Liver (tissue), 9 donors: Measurements from ENCODE around the gene CX3CL1. TPM values are rescaled to one million over a fixed set of nuclear protein-coding genes. Genes with fewer than 3 reads are reported as not detected.

Experiments used
- DNase-seq: peaks from one replicate; pipeline ENCODE4 v3.0.0-alpha.2; 2017; ENCODE audit warnings: low spot score
- H3K27ac ChIP-seq, 2 donors: one replicate each; pipeline ENCODE4 v1.7.0; 2013; ENCODE audit warnings: inconsistent platforms in 2 of 2, low read length in 2 of 2, control low read depth in 1 of 2, low read depth in 1 of 2, mild to moderate bottlenecking in 1 of 2
- H3K27me3 ChIP-seq, 4 donors: one replicate each; pipeline versions ENCODE4 v1.6.1 to v1.7.0; 2013; ENCODE audit warnings: low read length in 3 of 4, inconsistent platforms in 1 of 4, mild to moderate bottlenecking in 1 of 4, moderate library complexity in 1 of 4; ENCODE audit not compliant: control insufficient read depth in 4 of 4, insufficient read depth in 4 of 4
- H3K36me3 ChIP-seq, 4 donors: one replicate each; pipeline versions ENCODE4 v1.6.1 to v1.7.0; 2013; ENCODE audit warnings: low read length in 3 of 4, mild to moderate bottlenecking in 3 of 4, low read depth in 1 of 4, moderate library complexity in 1 of 4; ENCODE audit not compliant: control insufficient read depth in 4 of 4, insufficient read depth in 3 of 4
- H3K4me1 ChIP-seq, 4 donors: one replicate each; pipeline versions ENCODE4 v1.6.1 to v1.7.0; 2013; ENCODE audit warnings: low read length in 3 of 4, mild to moderate bottlenecking in 3 of 4, moderate library complexity in 1 of 4; ENCODE audit not compliant: control insufficient read depth in 4 of 4, insufficient read depth in 4 of 4
- H3K4me3 ChIP-seq, 3 donors: one replicate each; pipeline versions ENCODE4 v1.6.1 to v1.7.0; 2013; ENCODE audit warnings: low read length in 3 of 3, control low read depth in 1 of 3, low read depth in 1 of 3, mild to moderate bottlenecking in 1 of 3
- H3K9ac ChIP-seq, 2 donors: one replicate each; pipeline ENCODE4 v1.7.0; 2013; ENCODE audit warnings: low read length in 2 of 2, mild to moderate bottlenecking in 2 of 2, moderate library complexity in 2 of 2, control low read depth in 1 of 2, low read depth in 1 of 2
- H3K9me3 ChIP-seq, 4 donors: one replicate each; pipeline versions ENCODE4 v1.6.1 to v1.7.0; 2013; ENCODE audit warnings: low read length in 3 of 4; ENCODE audit not compliant: control insufficient read depth in 4 of 4
- ATF3 ChIP-seq: IDR thresholded peaks from 2 replicates; pipeline ENCODE4 v1.6.1; 2016; ENCODE audit warnings: antibody characterized with exemption
- CTCF ChIP-seq: fragments of 150-350 bp; IDR thresholded peaks from 2 replicates; pipeline ENCODE4 v1.5.1; 2017; ENCODE audit warnings: improper control_type of control experiment, low read depth, low read length; ENCODE audit not compliant: missing input control
- EGR1 ChIP-seq, 2 donors: IDR thresholded peaks; 2 replicates each; pipeline ENCODE4 v1.6.1; 2016 to 2018; ENCODE audit warnings: antibody characterized with exemption in 2 of 2, low read depth in 2 of 2
- FOXA1 ChIP-seq: IDR thresholded peaks from 2 replicates; pipeline ENCODE4 v1.6.1; 2016; ENCODE audit warnings: antibody characterized with exemption
- FOXA2 ChIP-seq: IDR thresholded peaks from 2 replicates; pipeline ENCODE4 v1.6.1; 2016; ENCODE audit warnings: antibody characterized with exemption
- GABPA ChIP-seq, 2 donors: IDR thresholded peaks in 1 of 2; conservative IDR thresholded peaks in 1 of 2; 2 replicates each; pipeline ENCODE4 v1.6.1; 2016; ENCODE audit warnings: antibody characterized with exemption in 2 of 2, mild to moderate bottlenecking in 1 of 2, moderate library complexity in 1 of 2
- HNF4G ChIP-seq: IDR thresholded peaks from 2 replicates; pipeline ENCODE4 v1.6.1; 2016; ENCODE audit warnings: antibody characterized with exemption
- MAX ChIP-seq: IDR thresholded peaks from 2 replicates; pipeline ENCODE4 v1.6.1; 2016; ENCODE audit warnings: antibody characterized with exemption
- NR2F2 ChIP-seq: IDR thresholded peaks from 2 replicates; pipeline ENCODE4 v1.6.1; 2016; ENCODE audit warnings: antibody characterized with exemption
- REST ChIP-seq: IDR thresholded peaks from 2 replicates; pipeline ENCODE4 v1.6.1; 2016; ENCODE audit warnings: antibody characterized with exemption, mild to moderate bottlenecking
- RXRA ChIP-seq, 2 donors: IDR thresholded peaks; 2 replicates each; pipeline ENCODE4 v1.6.1; 2017 to 2018; ENCODE audit warnings: antibody characterized with exemption in 2 of 2, mild to moderate bottlenecking in 1 of 2
- SP1 ChIP-seq: IDR thresholded peaks from 2 replicates; pipeline ENCODE4 v1.6.1; 2018; ENCODE audit warnings: antibody characterized with exemption, mild to moderate bottlenecking
- TAF1 ChIP-seq: conservative IDR thresholded peaks from 2 replicates; pipeline ENCODE4 v1.6.1; 2016; ENCODE audit warnings: antibody characterized with exemption, mild to moderate bottlenecking
- YY1 ChIP-seq: IDR thresholded peaks from 2 replicates; pipeline ENCODE4 v1.6.1; 2016; ENCODE audit warnings: antibody characterized with exemption, mild to moderate bottlenecking
- ZBTB33 ChIP-seq: IDR thresholded peaks from 2 replicates; pipeline ENCODE4 v1.6.1; 2016; ENCODE audit warnings: antibody characterized with exemption
- WGBS: extraction: QIAGEN DNeasy Blood & Tissue Kit; methylation state at CpG from one replicate; pipeline ENCODE4 v1.1.7; 2013; 5-methylcytosine and 5-hydroxymethylcytosine counted together
- polyA plus RNA-seq, 2 donors: library from polyadenylated mRNA; stranded (reverse) in 1 of 2; unstranded in 1 of 2; fragments of 200-250 nt in 1 of 2; fragments of >200 nt in 1 of 2; fragmentation: Nextera tagmentation in 1 of 2; extraction: Ambion mirVana in 1 of 2; gene quantifications; one replicate each; pipeline versions ENCODE4 v1.2.1 to v1.2.3, GENCODE V29; 2013 to 2015
- total RNA-seq, 2 donors: library from RNA; depleted of rRNA; stranded (reverse); fragments of >200 nt; gene quantifications; one replicate each; pipeline ENCODE4 v1.2.3, GENCODE V29; 2014
- donor health status: healthy.
- donor health status: healthy.
- donor health status: healthy.
- donor health status: healthy.
- donor health status: healthy.

Gene CX3CL1
- total and polyA plus RNA-seq, 4 donors = 2.5 to 5.9 (median 5.1) TPM

GRCh38 chr16:57345666-57346204 is 26.6 kb upstream of the CX3CL1 start:
- Histone ChIP-seq H3K27ac (no peak overlapping the region), H3K4me1 (no peaks in the 10 kb centered on the region), H3K27me3 (no peaks in the 10 kb centered on the region), H3K36me3 (no peaks in the 10 kb centered on the region), H3K9me3 (no peaks in the 10 kb centered on the region), H3K4me3 (no peak overlapping the region), H3K9ac (no peak overlapping the region)
- WGBS = 69% methylated on average over 3 of the region's 3 CpGs
- TF ChIP-seq FOXA2 (no peak), ATF3 (no peak), HNF4G (no peak), SP1 (no peak), YY1 (no peak)
- no peak for DNase-seq

GRCh38 chr16:57347858-57348257 is 24.4 kb upstream of the CX3CL1 start:
- Histone ChIP-seq H3K27ac (no peak overlapping the region), H3K36me3 (no peaks in the 10 kb centered on the region), H3K9ac (no peak overlapping the region), H3K4me3 (no peak overlapping the region), H3K27me3 (no peaks in the 10 kb centered on the region), H3K4me1 (no peaks in the 10 kb centered on the region), H3K9me3 (no peaks in the 10 kb centered on the region)
- DNase-seq = no peak
- no peak for TF ChIP-seq REST
- no peak for TF ChIP-seq GABPA (IDR thresholded peaks at IDR 0.05 in 1 of 2, conservative IDR thresholded peaks at IDR 0.05 in 1 of 2)
- no peak for TF ChIP-seq ZBTB33
- no peak for TF ChIP-seq MAX
- TF ChIP-seq TAF1 = no peak
- TF ChIP-seq RXRA (IDR thresholded peaks at IDR 0.05) = no peak
- no peak for TF ChIP-seq EGR1 (IDR thresholded peaks at IDR 0.05; ENCODE audit: low read depth in 2 of 2)
- TF ChIP-seq YY1 = no peak
- TF ChIP-seq FOXA1 = no peak
- TF ChIP-seq FOXA2 = no peak
- TF ChIP-seq NR2F2 = no peak
- TF ChIP-seq CTCF = no peak
- 88% methylated on average over 6 of the region's 6 CpGs for WGBS
